H1 (cell line): ENCODE measurements around the gene MMP24OS. TPM values are rescaled to one million over a fixed set of nuclear protein-coding genes. Genes with fewer than 3 reads are reported as not detected.
A peak's percentile ranks its signal among the peaks of the same experiment; 100 is the strongest.

ENCODE experiments used
- CTCF ChIA-PET: fragments of 300-600 bp; sonication (Branson Sonifier 250); formaldehyde crosslinking; loops from one replicate; lab custom pipeline; 2021; ENCODE audit not compliant: partially characterized antibody; lab: Charles Lee
- POLR2A ChIA-PET: fragments of 300-600 bp; sonication (Branson Sonifier 250); formaldehyde crosslinking; loops from one replicate; lab custom pipeline; 2021; ENCODE audit warnings: inconsistent platforms; ENCODE audit not compliant: partially characterized antibody; lab: Charles Lee
- DNase-seq, 2 experiments: peaks; one replicate each; pipeline versions ENCODE4 v3.0.0 to v3.0.0-alpha.2; 2010 to 2022; ENCODE audit warnings: low spot score in 2 of 2, low read depth in 1 of 2, mixed read lengths in 1 of 2
- FAIRE-seq: peaks from 2 replicates; lab custom pipeline; 2011; peaks lifted over from hg19 to GRCh38; lab: Jason Lieb, UNC
- H2AFZ ChIP-seq: 2 replicates; pipeline ENCODE4 v1.8.1; 2012; ENCODE audit warnings: low read length, inconsistent platforms
- H2AK5ac ChIP-seq: 2 replicates; pipeline ENCODE4 v1.6.1; 2013; ENCODE audit warnings: low read depth, low read length
- H2BK120ac ChIP-seq: replicated peaks from 2 replicates; pipeline ENCODE3; 2013; ENCODE audit warnings: low read depth, low read length, inconsistent platforms
- H2BK12ac ChIP-seq: 2 replicates; pipeline ENCODE4 v1.6.1; 2013; ENCODE audit warnings: low read depth, low read length
- H2BK15ac ChIP-seq: 2 replicates; pipeline ENCODE4 v1.6.1; 2013; ENCODE audit warnings: low read length
- H2BK20ac ChIP-seq: 2 replicates; pipeline ENCODE4 v1.6.1; 2013; ENCODE audit warnings: low read length
- H2BK5ac ChIP-seq: 2 replicates; pipeline ENCODE4 v1.6.1; 2013; ENCODE audit warnings: low read depth, low read length
- H3K14ac ChIP-seq: 2 replicates; pipeline ENCODE4 v1.6.1; 2013; ENCODE audit warnings: inconsistent platforms; ENCODE audit not compliant: insufficient read length
- H3K18ac ChIP-seq: 2 replicates; pipeline ENCODE4 v1.6.1; 2013; ENCODE audit warnings: low read length; ENCODE audit errors: extremely low read depth
- H3K23ac ChIP-seq: 2 replicates; pipeline ENCODE4 v1.6.1; 2013; ENCODE audit warnings: inconsistent platforms; ENCODE audit not compliant: insufficient read length
- H3K23me2 ChIP-seq: 2 replicates; pipeline ENCODE4 v1.6.1; 2013; ENCODE audit warnings: low read depth, low read length
- H3K27ac ChIP-seq: 2 replicates; pipeline ENCODE4 v1.6.1; 2011; ENCODE audit warnings: low read depth, low read length, inconsistent platforms
- H3K27me3 ChIP-seq, 4 experiments: replicated peaks in 1 of 4; 1 replicate in 1 of 4; 2 replicates in 3 of 4; pipeline versions ENCODE4 v1.6.1 to v1.8.1; 2011 to 2013; ENCODE audit warnings: low read length in 3 of 4, mild to moderate bottlenecking in 3 of 4, inconsistent platforms in 2 of 4, mixed read lengths in 2 of 4, moderate library complexity in 1 of 4; ENCODE audit not compliant: control insufficient read depth in 3 of 4, insufficient read depth in 3 of 4; ENCODE audit errors: extremely low read depth in 1 of 4
- H3K36me3 ChIP-seq, 4 experiments: 2 replicates each; pipeline versions ENCODE4 v1.6.1 to v1.8.1; 2011 to 2013; ENCODE audit warnings: mild to moderate bottlenecking in 4 of 4, low read length in 3 of 4, moderate library complexity in 2 of 4, control low read depth in 1 of 4, inconsistent platforms in 1 of 4; ENCODE audit not compliant: insufficient read depth in 4 of 4, control insufficient read depth in 2 of 4
- H3K4ac ChIP-seq: replicated peaks from 2 replicates; pipeline ENCODE3; 2013; ENCODE audit warnings: low read length, low read depth, mixed read lengths, inconsistent platforms; ENCODE audit not compliant: insufficient read length
- H3K4me1 ChIP-seq, 4 experiments: replicated peaks in 1 of 4; 1 replicate in 1 of 4; 2 replicates in 3 of 4; pipeline versions ENCODE4 v1.6.1 to v1.8.1; 2011 to 2013; ENCODE audit warnings: low read length in 3 of 4, inconsistent platforms in 2 of 4, mixed read lengths in 1 of 4; ENCODE audit not compliant: insufficient read depth in 4 of 4, control insufficient read depth in 3 of 4
- H3K4me2 ChIP-seq, 2 experiments: 2 replicates each; pipeline versions ENCODE4 v1.6.1 to v1.8.1; 2011 to 2013; ENCODE audit warnings: low read depth in 2 of 2, low read length in 2 of 2, control low read depth in 1 of 2, inconsistent platforms in 1 of 2, mild to moderate bottlenecking in 1 of 2; ENCODE audit not compliant: insufficient read depth in 1 of 2
- H3K4me3 ChIP-seq, 4 experiments: fragments of 200-600, 300-600 bp in 1 of 4; sonication (generic), shearing (Covaris generic), sonication (Bioruptor Twin) in 1 of 4; 2 replicates each; pipeline versions ENCODE4 v1.5.1 to v1.8.1; 2011 to 2016; ENCODE audit warnings: low read length in 4 of 4, low read depth in 3 of 4, control low read depth in 2 of 4, inconsistent platforms in 2 of 4, mild to moderate bottlenecking in 2 of 4, mixed read lengths in 1 of 4, moderate library complexity in 1 of 4; ENCODE audit not compliant: insufficient read depth in 2 of 4; ENCODE audit errors: extremely low read depth in 1 of 4
- H3K56ac ChIP-seq: replicated peaks from 2 replicates; pipeline ENCODE3; 2013; ENCODE audit warnings: low read depth, mild to moderate bottlenecking, mixed read lengths, low read length, inconsistent platforms; ENCODE audit not compliant: insufficient read length
- H3K79me1 ChIP-seq: 2 replicates; pipeline ENCODE4 v1.6.1; 2013; ENCODE audit warnings: low read depth, low read length, control low read depth
- H3K79me2 ChIP-seq, 2 experiments: 2 replicates each; pipeline versions ENCODE4 v1.6.1 to v1.8.1; 2012 to 2013; ENCODE audit warnings: low read length in 2 of 2, mild to moderate bottlenecking in 2 of 2, inconsistent platforms in 1 of 2; ENCODE audit not compliant: insufficient read depth in 2 of 2, control insufficient read depth in 1 of 2
- H3K9ac ChIP-seq, 4 experiments: replicated peaks in 1 of 4; 1 replicate in 1 of 4; 2 replicates in 3 of 4; pipeline versions ENCODE4 v1.6.1 to v1.8.1; 2011 to 2013; ENCODE audit warnings: low read depth in 3 of 4, low read length in 3 of 4, control low read depth in 2 of 4, mild to moderate bottlenecking in 2 of 4, moderate library complexity in 2 of 4, inconsistent platforms in 1 of 4; ENCODE audit errors: extremely low read depth in 1 of 4
- H3K9me3 ChIP-seq, 2 experiments: 2 replicates each; pipeline versions ENCODE4 v1.6.1 to v1.8.1; 2012 to 2013; ENCODE audit warnings: mild to moderate bottlenecking in 2 of 2, moderate library complexity in 2 of 2, control low read depth in 1 of 2, inconsistent platforms in 1 of 2, low read depth in 1 of 2, low read length in 1 of 2, mixed read lengths in 1 of 2; ENCODE audit not compliant: insufficient read depth in 2 of 2
- H4K20me1 ChIP-seq, 2 experiments: replicated peaks in 1 of 2; 2 replicates each; pipeline versions ENCODE3 to v1.8.1; 2011 to 2013; ENCODE audit warnings: inconsistent platforms in 2 of 2, low read length in 2 of 2, mild to moderate bottlenecking in 1 of 2; ENCODE audit not compliant: insufficient read depth in 2 of 2, control insufficient read depth in 1 of 2
- H4K5ac ChIP-seq: 2 replicates; pipeline ENCODE4 v1.6.1; 2013; ENCODE audit warnings: low read length, low read depth, mixed read lengths, inconsistent platforms; ENCODE audit not compliant: insufficient read length
- H4K8ac ChIP-seq: 2 replicates; pipeline ENCODE4 v1.8.0; 2013; ENCODE audit warnings: mild to moderate bottlenecking, moderate library complexity, low read length, inconsistent platforms; ENCODE audit not compliant: insufficient read depth; ENCODE audit errors: extremely low read depth
- H4K91ac ChIP-seq: replicated peaks from 2 replicates; pipeline ENCODE3; 2013; ENCODE audit warnings: low read length, mixed read lengths, inconsistent platforms; ENCODE audit not compliant: insufficient read length
- KDM4A ChIP-seq: IDR thresholded peaks from one replicate; pipeline ENCODE4 v1.7.1; 2012; ENCODE audit warnings: low read depth, mild to moderate bottlenecking, moderate library complexity, low read length, inconsistent platforms; ENCODE audit not compliant: severe bottlenecking
- NANOG ChIP-seq: IDR thresholded peaks from 2 replicates; pipeline ENCODE4 v1.6.1; 2011; ENCODE audit warnings: low read length, low read depth, mild to moderate bottlenecking, inconsistent platforms; ENCODE audit not compliant: insufficient read depth, poor library complexity, severe bottlenecking
- POU5F1 ChIP-seq: IDR thresholded peaks from 2 replicates; pipeline ENCODE4 v1.6.1; 2011; ENCODE audit warnings: low read depth, mild to moderate bottlenecking, low read length, moderate library complexity
- RBBP5 ChIP-seq: IDR thresholded peaks from 2 replicates; pipeline ENCODE4 v1.7.1; 2012; ENCODE audit warnings: low read depth, mild to moderate bottlenecking, inconsistent platforms, low read length, moderate library complexity, borderline replicate concordance
- RXRA ChIP-seq: IDR thresholded peaks from 2 replicates; pipeline ENCODE4 v1.6.1; 2011; ENCODE audit warnings: low read depth, mild to moderate bottlenecking, low read length, moderate library complexity; ENCODE audit not compliant: insufficient read depth
- TAF7 ChIP-seq: optimal IDR thresholded peaks from 2 replicates; pipeline ENCODE3; 2011; ENCODE audit warnings: low read depth, mild to moderate bottlenecking, inconsistent platforms, low read length, moderate library complexity, borderline replicate concordance
- WGBS, 2 experiments: shearing (Covaris generic) in 1 of 2; methylation state at CpG; one replicate each; pipeline versions ENCODE4 v1.1.6 to v1.1.7; 2013 to 2015; ENCODE audit warnings: low lambda C conversion rate in 2 of 2, mixed read lengths in 2 of 2, inconsistent platforms in 1 of 2, low coverage in 1 of 2, missing lambda C conversion rate in 1 of 2; ENCODE audit not compliant: insufficient replicate concordance in 2 of 2, insufficient coverage in 1 of 2, insufficient read length in 1 of 2; ENCODE audit errors: extremely low coverage in 1 of 2, missing lambda C conversion rate in 1 of 2; 5-methylcytosine and 5-hydroxymethylcytosine counted together
- polyA plus RNA-seq, 7 experiments: library from polyadenylated mRNA; depleted of rRNA in 3 of 7; stranded (reverse) in 5 of 7; unstranded in 2 of 7; fragments of >200 nt in 5 of 7; fragments of 200-250 nt in 2 of 7; gene quantifications; 1 replicate in 5 of 7; 2 replicates in 1 of 7; 4 replicates in 1 of 7; pipeline versions ENCODE4 v1.2.1 to v1.2.3, GENCODE V29; 2011 to 2013; ENCODE audit warnings: missing spikeins in 2 of 7, mixed read lengths in 2 of 7
- total RNA-seq: library from RNA; stranded (reverse); fragmentation: NEBNext Ultra II Directional; extraction: Animal tissue kit (Norgen Biotek cat#: 25700); gene quantifications from 2 replicates; pipeline ENCODE4 v1.2.1, GENCODE V29; 2021
- TF ChIP-seq, protein P1 (sequence below): IDR thresholded peaks from 2 replicates; pipeline ENCODE4 v1.6.1; 2011; ENCODE audit warnings: low read depth, mild to moderate bottlenecking, low read length; ENCODE audit not compliant: insufficient read depth

The MMP24OS gene
- total and polyA plus RNA-seq, 2 of the 8 experiments (the other 6 are each of a cell fraction or from before 2014, with no cell fraction given) = 19.0 to 21.3 TPM

DNA sequence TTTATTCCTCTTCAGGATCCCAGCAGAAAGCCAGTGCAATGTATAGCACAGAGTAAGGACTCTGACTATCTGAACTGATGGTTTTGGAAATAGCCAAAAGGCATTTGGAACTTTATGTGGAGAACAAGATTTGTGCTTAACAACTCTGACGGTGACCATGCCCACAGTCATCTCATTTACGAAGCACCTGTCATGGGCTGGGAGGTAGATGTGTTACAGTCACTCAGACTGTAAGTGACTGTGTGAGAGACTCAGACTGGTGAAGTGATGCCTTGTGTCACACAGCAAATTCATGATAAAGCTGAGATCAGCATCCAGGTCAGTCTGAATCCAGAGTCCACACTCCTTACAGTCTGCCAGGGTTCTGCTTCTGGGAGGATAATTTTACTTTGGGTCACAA lies 38.2 kb upstream of the MMP24OS start:
- no peak overlapping the region for H2AFZ ChIP-seq
- no peak overlapping the region for H2BK12ac ChIP-seq
- H3K4me1 ChIP-seq = peaks cover 3 to 15% (median 10%) of the 10 kb centered on the region in 4 experiments; a peak in 6 of 7 replicates
- H2AK5ac ChIP-seq = no peak overlapping the region
- H3K23me2 ChIP-seq = no peaks in the 10 kb centered on the region
- no peak overlapping the region for H3K4ac ChIP-seq
- no peak overlapping the region for H3K18ac ChIP-seq
- peaks cover 0 to 4% (median 0%) of the 10 kb centered on the region in 4 experiments; a peak in 1 of 8 replicates for H3K36me3 ChIP-seq
- no peak overlapping the region for H2BK20ac ChIP-seq
- ChIA-PET POLR2A (no interaction called here), CTCF (interaction anchor here (0.6 to 7.3 kb wide), 3 partner anchors 9 to 421 kb away, joined by 4 to 106 read pairs (median 13); no protein-coding TSS in a partner anchor)
- H3K23ac ChIP-seq = no peak overlapping the region
- no peak overlapping the region for H4K5ac ChIP-seq
- no peak overlapping the region for H4K91ac ChIP-seq
- H3K4me3 ChIP-seq = no peak overlapping the region
- H4K8ac ChIP-seq = no peak overlapping the region
- no peak for TF ChIP-seq NANOG
- no peak for TF ChIP-seq RXRA
- TF ChIP-seq RBBP5 = no peak
- TF ChIP-seq, protein P1, sequence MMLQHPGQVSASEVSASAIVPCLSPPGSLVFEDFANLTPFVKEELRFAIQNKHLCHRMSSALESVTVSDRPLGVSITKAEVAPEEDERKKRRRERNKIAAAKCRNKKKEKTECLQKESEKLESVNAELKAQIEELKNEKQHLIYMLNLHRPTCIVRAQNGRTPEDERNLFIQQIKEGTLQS = no peak
- no peak for TF ChIP-seq KDM4A
- no peak for TF ChIP-seq POU5F1
- no peak for TF ChIP-seq TAF7
- 0 out of 2 replicates have a peak overlapping the region, but pooled peaks have one; percentile 1 for H2BK5ac ChIP-seq
- no peaks in the 10 kb centered on the region; a peak in 2 of 7 replicates for H3K27me3 ChIP-seq
- H2BK120ac ChIP-seq = no peak overlapping the region
- H3K79me2 ChIP-seq = no peaks in the 10 kb centered on the region
- no peak for FAIRE-seq
- 95% methylated on average over 2 of the region's 2 CpGs; no CpG with 5 or more reads in 1 of the 2 experiments for WGBS, 2 experiments
- no peak overlapping the region for H2BK15ac ChIP-seq
- no peak for DNase-seq
- peaks cover 1% of the 10 kb centered on the region in 2 experiments for H4K20me1 ChIP-seq
- no peak overlapping the region for H3K4me2 ChIP-seq
- no peaks in the 10 kb centered on the region; the same call in 1 of the 2 replicates for H3K79me1 ChIP-seq
- H3K9me3 ChIP-seq = no peaks in the 10 kb centered on the region
- no peak overlapping the region for H3K14ac ChIP-seq
- no peak overlapping the region for H3K27ac ChIP-seq
- H3K56ac ChIP-seq = no peak overlapping the region
- no peak overlapping the region for H3K9ac ChIP-seq
